Measurements from ENCODE around the gene AXDND1. TPM values are rescaled to one million over a fixed set of nuclear protein-coding genes. Genes with fewer than 3 reads are reported as not detected.
A peak's percentile ranks its signal among the peaks of the same experiment; 100 is the strongest.

Gene AXDND1
- polyA plus RNA-seq, 6 donors from 2014 or later = 0.08 TPM; not detected in 5

GRCh38 chr1:179575497-179576314 is 209.9 kb downstream of the AXDND1 start, which contains the start of gene NPHS2:
NPHS2 (minus strand) TSS chr1:179575948; CDS start chr1:179575864, 84 bp downstream.
- Mint-ChIP-seq H3K27ac (peak within 1 kb of the TSS in 1 of 6 donors; percentile 24), H3K4me3 (peak within 1 kb of the TSS in 4 of 8 donors; percentile 12 to 74 (median 33)), H3K27me3 (peaks cover 51 to 73% (median 55%) of the 10 kb centered on the region in 3 donors), H3K9me3 (peaks cover 0 to 2% (median 0%) of the 10 kb centered on the region in 7 donors), H3K4me1 (peaks cover 4 to 12% (median 6%) of the 10 kb centered on the region in 3 donors), H3K36me3 (peaks cover 0 to 5% of the 10 kb centered on the region in 2 donors)
- DNase-seq (no peak), ATAC-seq (ENCODE audit: low read depth in 2 of 2) (no peak)

- Mint-ChIP-seq H3K9me3 (peaks cover 0 to 2% (median 0%) of the 10 kb centered on the region in 7 donors), H3K4me3 (peak overlapping the region in 4 of 8 donors; percentile 0 to 74 (median 33)), H3K36me3 (peaks cover 0 to 5% of the 10 kb centered on the region in 2 donors), H3K27ac (peak overlapping the region in 1 of 6 donors; percentile 24), H3K4me1 (peaks cover 4 to 12% (median 6%) of the 10 kb centered on the region in 3 donors), H3K27me3 (peaks cover 50 to 76% (median 55%) of the 10 kb centered on the region in 3 donors)
- DNase-seq (no peak), ATAC-seq (ENCODE audit: low read depth in 2 of 2) (no peak)
Observed at GRCh38 chr1:179576509-179576908, 210.7 kb downstream of the AXDND1 start.

- Mint-ChIP-seq H3K27me3 (peaks cover 62 to 82% (median 62%) of the 10 kb centered on the region in 3 donors), H3K27ac (no peak overlapping the region), H3K36me3 (peaks cover 5 to 10% of the 10 kb centered on the region in 2 donors), H3K4me3 (no peak overlapping the region), H3K9me3 (peaks cover 0 to 22% (median 4%) of the 10 kb centered on the region in 7 donors), H3K4me1 (no peaks in the 10 kb centered on the region)
- DNase-seq = no peak
- no peak for ATAC-seq (ENCODE audit: low read depth in 2 of 2)
Observed at GRCh38 chr1:179583771-179584320, 218.1 kb downstream of the AXDND1 start.

DNA sequence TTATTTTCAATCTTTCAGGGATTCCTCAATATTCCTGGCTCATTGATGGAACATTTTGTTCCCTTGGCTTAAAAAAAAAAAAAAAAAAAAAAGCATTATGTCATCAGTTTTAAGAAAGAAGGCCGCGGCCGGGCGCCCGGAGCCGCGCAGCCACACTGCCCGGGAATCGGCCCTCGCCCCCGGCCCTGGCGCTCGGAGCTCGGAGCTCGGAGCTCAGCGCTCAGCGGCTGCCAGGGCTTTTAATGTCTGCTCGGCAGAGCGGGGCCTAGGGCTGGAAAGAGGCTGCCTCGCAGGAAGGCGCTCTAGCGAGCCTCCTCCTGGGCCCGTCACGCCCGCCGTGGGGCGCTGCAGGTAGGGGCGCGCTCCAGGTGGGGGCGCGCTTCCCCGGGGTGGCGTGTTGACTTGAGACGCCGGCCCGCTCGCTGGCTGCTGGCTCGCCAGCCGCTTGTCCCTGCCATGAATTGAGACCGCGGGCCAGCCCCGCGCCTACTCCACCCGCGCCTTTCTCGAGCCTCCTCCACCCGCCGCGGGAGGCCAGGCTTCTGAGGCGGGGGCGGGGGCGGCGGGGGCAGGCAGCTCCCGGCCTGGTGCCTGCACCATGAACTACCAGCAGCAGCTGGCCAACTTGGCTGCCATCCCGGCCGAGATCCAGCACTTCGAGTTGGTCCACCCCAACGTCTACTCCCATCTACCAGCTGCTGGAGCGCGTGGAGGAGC is 220.5 kb downstream of the AXDND1 start:
- Mint-ChIP-seq H3K27me3 (peaks cover 68 to 76% (median 72%) of the 10 kb centered on the region in 3 donors), H3K9me3 (peaks cover 0 to 20% (median 4%) of the 10 kb centered on the region in 7 donors), H3K27ac (no peak overlapping the region), H3K4me1 (no peaks in the 10 kb centered on the region), H3K36me3 (peaks cover 0 to 10% of the 10 kb centered on the region in 2 donors), H3K4me3 (no peak overlapping the region)
- no peak for ATAC-seq (ENCODE audit: low read depth in 2 of 2)
- no peak for DNase-seq

GRCh38 chr1:179587336-179587735 is 221.6 kb downstream of the AXDND1 start:
- DNase-seq = no peak
- H3K4me1 Mint-ChIP-seq = no peaks in the 10 kb centered on the region
- H3K9me3 Mint-ChIP-seq = peaks cover 0 to 20% (median 4%) of the 10 kb centered on the region in 7 donors
- H3K4me3 Mint-ChIP-seq = no peak overlapping the region
- no peak overlapping the region for H3K27ac Mint-ChIP-seq
- H3K27me3 Mint-ChIP-seq = peaks cover 66 to 67% (median 67%) of the 10 kb centered on the region in 3 donors
- ATAC-seq (ENCODE audit: low read depth in 2 of 2) = no peak
- peaks cover 0 to 10% of the 10 kb centered on the region in 2 donors for H3K36me3 Mint-ChIP-seq

- Mint-ChIP-seq H3K4me3 (no peak overlapping the region), H3K9me3 (peaks cover 0 to 17% (median 5%) of the 10 kb centered on the region in 7 donors), H3K27ac (no peak overlapping the region), H3K36me3 (peaks cover 0 to under 1% of the 10 kb centered on the region in 2 donors), H3K4me1 (no peaks in the 10 kb centered on the region), H3K27me3 (peaks cover 59 to 68% (median 67%) of the 10 kb centered on the region in 3 donors)
- ATAC-seq (ENCODE audit: low read depth in 2 of 2) = no peak
- DNase-seq = no peak
Observed at GRCh38 chr1:179588425-179589024, 222.8 kb downstream of the AXDND1 start.

DNA sequence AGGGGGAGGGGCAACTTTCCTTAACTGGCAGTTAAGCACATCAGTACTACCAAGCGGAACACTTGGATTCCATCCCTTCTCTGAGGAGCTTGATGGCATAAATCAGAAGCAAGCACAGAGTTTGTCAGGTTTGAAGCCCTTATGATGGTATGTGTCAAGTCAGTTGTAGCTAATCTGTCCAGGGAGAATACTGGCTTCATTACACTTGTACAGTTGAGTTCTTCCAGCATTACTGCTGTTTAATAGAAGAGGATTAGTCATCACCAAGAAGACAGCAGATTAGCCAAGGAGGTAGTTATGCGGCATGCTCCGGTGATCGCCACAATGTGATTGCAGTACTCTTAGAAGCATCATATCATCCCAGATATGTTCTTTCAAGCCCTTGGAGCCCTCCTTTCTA is 223.7 kb downstream of the AXDND1 start:
- DNase-seq (no peak), ATAC-seq (ENCODE audit: low read depth in 2 of 2) (no peak)
- Mint-ChIP-seq H3K27ac (no peak overlapping the region), H3K36me3 (no peaks in the 10 kb centered on the region), H3K4me3 (no peak overlapping the region), H3K27me3 (peaks cover 54 to 67% (median 59%) of the 10 kb centered on the region in 3 donors), H3K9me3 (peaks cover 0 to 17% (median 5%) of the 10 kb centered on the region in 7 donors), H3K4me1 (no peaks in the 10 kb centered on the region)

DNA sequence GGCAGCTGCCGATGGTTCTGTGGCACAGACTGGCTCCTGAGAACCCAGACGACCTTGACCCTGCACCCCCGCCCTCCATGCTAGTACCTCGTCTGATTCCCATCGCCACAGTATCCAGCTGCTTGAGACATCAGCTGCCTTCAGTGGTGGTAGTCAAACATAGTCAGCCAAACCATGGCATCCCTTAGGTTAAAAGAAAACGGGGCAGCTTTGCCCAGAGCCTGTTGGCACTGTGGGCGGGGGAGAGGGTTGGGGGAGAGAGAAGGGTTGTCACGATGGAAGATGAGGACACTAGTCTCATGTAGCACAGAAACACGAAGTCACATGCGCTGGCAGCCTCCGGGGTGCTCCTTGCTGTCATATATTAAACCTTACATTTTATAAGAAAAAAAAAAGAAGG is 224.9 kb downstream of the AXDND1 start:
- Mint-ChIP-seq H3K9me3 (peaks cover 0 to 17% (median 5%) of the 10 kb centered on the region in 7 donors), H3K36me3 (no peaks in the 10 kb centered on the region), H3K27ac (no peak overlapping the region), H3K4me3 (no peak overlapping the region), H3K27me3 (peaks cover 44 to 72% (median 47%) of the 10 kb centered on the region in 3 donors), H3K4me1 (no peaks in the 10 kb centered on the region)
- ATAC-seq (ENCODE audit: low read depth in 2 of 2) = no peak
- DNase-seq = no peak

DNA sequence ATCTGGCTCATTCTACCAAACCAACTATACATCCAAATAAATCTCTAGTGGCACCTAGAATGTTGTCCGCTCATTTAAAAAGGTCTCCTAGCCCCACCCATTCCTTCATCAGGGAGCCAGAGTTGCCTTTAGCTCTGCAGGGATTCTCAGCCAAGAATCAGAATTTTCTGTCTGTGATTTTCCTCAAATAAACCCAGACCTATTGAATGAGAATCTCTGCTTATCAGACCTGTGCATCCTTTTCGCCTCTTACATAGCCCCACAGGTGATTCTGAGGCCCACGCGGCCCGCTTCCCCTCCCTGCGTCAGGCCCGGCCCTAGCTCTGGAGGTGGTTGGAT is 225.5 kb downstream of the AXDND1 start:
- H3K27me3 Mint-ChIP-seq = peaks cover 40 to 73% (median 47%) of the 10 kb centered on the region in 3 donors

DNA sequence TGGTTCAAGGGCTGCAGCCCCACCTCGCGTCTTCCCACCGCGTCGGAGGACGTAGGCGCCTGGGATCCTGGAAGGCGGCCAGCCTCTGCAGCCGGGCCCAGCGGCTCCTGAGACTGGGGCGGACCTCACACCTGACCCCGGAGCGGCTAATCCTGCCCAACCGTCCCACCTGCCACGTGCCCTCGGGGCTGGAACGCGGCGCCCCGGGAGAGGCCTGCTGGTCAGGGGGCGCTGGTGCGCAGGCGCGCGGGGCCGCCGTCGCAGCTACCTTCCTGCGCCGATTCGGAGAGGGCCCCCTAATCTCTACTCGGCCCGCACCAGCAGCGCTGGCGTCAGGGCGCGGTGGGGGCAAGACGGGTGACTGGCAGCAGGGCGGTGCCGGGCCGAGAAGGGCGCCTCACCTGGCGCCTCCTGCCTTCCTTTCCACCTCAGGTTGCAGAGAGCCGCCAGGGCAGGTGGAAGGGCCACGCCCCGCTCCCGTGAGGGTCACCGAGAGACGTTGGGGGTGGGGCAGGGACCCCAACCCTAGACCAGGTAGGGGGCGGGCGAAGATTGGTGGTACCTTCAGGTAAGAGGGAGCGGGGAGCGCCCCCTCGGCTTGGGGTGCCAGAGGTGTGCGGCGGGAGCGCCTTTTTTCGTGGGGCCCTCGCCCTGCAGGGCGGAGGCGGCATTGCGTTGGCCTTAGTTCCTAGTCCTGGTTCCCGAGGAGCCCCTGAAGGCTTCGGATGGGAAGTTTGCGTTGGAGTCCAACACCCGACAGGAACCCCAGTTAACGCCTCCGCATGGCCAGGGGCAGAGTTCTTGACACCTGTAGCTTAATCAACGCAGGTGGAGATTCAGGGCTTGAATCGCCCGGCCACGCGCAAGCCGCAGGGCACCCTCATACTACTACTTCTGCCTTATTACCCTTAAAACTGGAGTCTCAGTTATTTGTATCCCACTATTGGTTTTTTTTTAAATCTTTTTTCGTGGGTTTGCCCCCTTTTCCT is 226.1 kb downstream of the AXDND1 start, which contains the start of gene TDRD5:
Gene TDRD5, plus strand, starts transcription at position 241 of the 989 bp plus-strand sequence. CDS start 784 bp downstream, outside the sequence.
- DNase-seq (no peak), ATAC-seq (ENCODE audit: low read depth in 2 of 2) (no peak)
- H3K27ac Mint-ChIP-seq = no peak within 1 kb of the TSS
- H3K4me1 Mint-ChIP-seq = no peaks in the 10 kb centered on the region
- no peaks in the 10 kb centered on the region for H3K36me3 Mint-ChIP-seq
- peaks cover 43 to 70% (median 49%) of the 10 kb centered on the region in 3 donors for H3K27me3 Mint-ChIP-seq
- H3K9me3 Mint-ChIP-seq = peaks cover 0 to 13% (median 4%) of the 10 kb centered on the region in 7 donors
- no peak within 1 kb of the TSS for H3K4me3 Mint-ChIP-seq

More for the DNA sequence above, 225.5 kb downstream of the AXDND1 start:
- H3K4me1 Mint-ChIP-seq = no peaks in the 10 kb centered on the region
- ATAC-seq (ENCODE audit: low read depth in 2 of 2) = no peak
- no peak overlapping the region for H3K27ac Mint-ChIP-seq
- H3K9me3 Mint-ChIP-seq = peaks cover 0 to 15% (median 4%) of the 10 kb centered on the region in 7 donors
- H3K36me3 Mint-ChIP-seq = no peaks in the 10 kb centered on the region
- DNase-seq = no peak
- no peak overlapping the region for H3K4me3 Mint-ChIP-seq

DNA sequence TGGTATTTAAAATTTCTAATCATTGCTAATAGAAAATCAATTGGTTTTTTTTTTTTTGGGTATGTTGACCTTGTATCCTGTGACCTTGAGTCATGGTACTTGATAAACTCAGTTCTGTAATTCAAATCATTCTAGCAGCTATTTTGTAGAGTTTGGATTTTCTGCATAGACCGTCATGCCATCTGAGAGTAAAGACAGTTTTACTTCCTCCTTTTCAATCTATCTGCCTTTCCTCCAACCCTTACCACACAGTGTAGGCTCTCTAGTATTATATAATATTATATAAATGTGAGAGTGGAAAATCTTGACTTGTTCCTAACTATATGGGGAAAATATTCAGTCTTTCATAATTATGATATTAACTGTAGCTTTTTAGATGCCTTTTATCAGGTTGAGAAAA is 232.9 kb downstream of the AXDND1 start:
- Mint-ChIP-seq H3K27ac (no peak overlapping the region), H3K4me3 (no peak overlapping the region), H3K9me3 (peaks cover 0 to 19% (median 4%) of the 10 kb centered on the region in 7 donors), H3K27me3 (peaks cover 22 to 40% (median 31%) of the 10 kb centered on the region in 3 donors), H3K36me3 (no peaks in the 10 kb centered on the region), H3K4me1 (no peaks in the 10 kb centered on the region)
- DNase-seq (no peak), ATAC-seq (ENCODE audit: low read depth in 2 of 2) (peak in 1 of 2 donors; percentile 28)
